IMR-90 (cell line): ENCODE measurements around the gene ATRN. TPM values are rescaled to one million over a fixed set of nuclear protein-coding genes. Genes with fewer than 3 reads are reported as not detected.

ENCODE experiments used
- ATAC-seq: fragments of 200-7000 bp; cut with Tn5 transposase; 2 replicates; pipeline ENCODE4 v1.9.1; 2020; ENCODE audit warnings: low read depth, mild to moderate bottlenecking, moderate library complexity
- BruUV-seq: library from RNA; stranded (reverse); fragments of 400-500 nt; replicated peaks from 2 replicates; lab custom pipeline; 2021; lab: Mats Ljungman, UMichigan
- CTCF ChIA-PET: fragments of 300-600 bp; formaldehyde crosslinking; extraction: SDS; loops from one replicate; lab custom pipeline; 2021; ENCODE audit warnings: antibody characterized with exemption; lab: Yijun Ruan, JAX
- POLR2A ChIA-PET: fragments of 300-600 bp; sonication (Branson Sonifier 250); formaldehyde crosslinking; loops from one replicate; lab custom pipeline; 2022; ENCODE audit warnings: antibody characterized with exemption; ENCODE audit not compliant: unreplicated experiment; lab: Charles Lee
- DNase-seq: peaks from one replicate; pipeline ENCODE4 v3.0.0; 2013
- H2AFZ ChIP-seq: replicated peaks from 2 replicates; pipeline ENCODE3; 2013; ENCODE audit warnings: low read length, mild to moderate bottlenecking; ENCODE audit not compliant: poor library complexity
- H2AK5ac ChIP-seq: 2 replicates; pipeline ENCODE4 v1.6.1; 2013; ENCODE audit warnings: low read depth, low read length, inconsistent platforms
- H2AK9ac ChIP-seq: replicated peaks from 2 replicates; pipeline ENCODE3; 2013; ENCODE audit warnings: mild to moderate bottlenecking, low read depth, low read length, moderate library complexity; ENCODE audit not compliant: poor library complexity
- H2BK120ac ChIP-seq: 2 replicates; pipeline ENCODE4 v1.6.1; 2013; ENCODE audit warnings: low read depth, low read length, inconsistent platforms
- H2BK15ac ChIP-seq: 3 replicates; pipeline ENCODE4 v1.6.1; 2013; ENCODE audit warnings: low read depth, low read length, inconsistent platforms
- H2BK20ac ChIP-seq: 2 replicates; pipeline ENCODE4 v1.6.1; 2013; ENCODE audit warnings: low read depth, mild to moderate bottlenecking, inconsistent platforms, low read length, moderate library complexity
- H2BK5ac ChIP-seq: 2 replicates; pipeline ENCODE4 v1.6.1; 2013; ENCODE audit warnings: mild to moderate bottlenecking, low read depth, low read length, inconsistent platforms; ENCODE audit not compliant: poor library complexity, severe bottlenecking
- H3K14ac ChIP-seq: replicated peaks from 2 replicates; pipeline ENCODE4 v1.6.1; 2013; ENCODE audit warnings: low read depth, low read length, inconsistent platforms
- H3K18ac ChIP-seq: 2 replicates; pipeline ENCODE4 v1.6.1; 2013; ENCODE audit warnings: low read depth, low read length, control low read depth
- H3K23ac ChIP-seq: 2 replicates; pipeline ENCODE4 v1.6.1; 2013; ENCODE audit warnings: low read depth, low read length, inconsistent platforms
- H3K27ac ChIP-seq: 2 replicates; pipeline ENCODE4 v1.5.1; 2013; ENCODE audit warnings: mild to moderate bottlenecking, control low read depth, low read length; ENCODE audit not compliant: insufficient read depth
- H3K27me3 ChIP-seq: 2 replicates; pipeline ENCODE4 v1.6.1; 2013; ENCODE audit warnings: low read length; ENCODE audit not compliant: control insufficient read depth, insufficient read depth
- H3K36me3 ChIP-seq: 2 replicates; pipeline ENCODE4 v1.6.1; 2013; ENCODE audit warnings: low read length, mixed read lengths; ENCODE audit not compliant: control insufficient read depth, insufficient read depth
- H3K4ac ChIP-seq: 2 replicates; pipeline ENCODE4 v1.6.1; 2013; ENCODE audit warnings: low read depth, low read length, inconsistent platforms
- H3K4me1 ChIP-seq: 2 replicates; pipeline ENCODE4 v1.6.1; 2013; ENCODE audit warnings: low read length, mixed read lengths; ENCODE audit not compliant: control insufficient read depth, insufficient read depth
- H3K4me2 ChIP-seq: 2 replicates; pipeline ENCODE4 v1.6.1; 2013; ENCODE audit warnings: low read depth, mild to moderate bottlenecking, control low read depth, low read length, moderate library complexity
- H3K4me3 ChIP-seq: 2 replicates; pipeline ENCODE4 v1.5.1; 2013; ENCODE audit warnings: low read depth, mild to moderate bottlenecking, control low read depth, low read length, moderate library complexity; ENCODE audit not compliant: insufficient read depth
- H3K56ac ChIP-seq: 2 replicates; pipeline ENCODE4 v1.6.1; 2013; ENCODE audit warnings: low read length, inconsistent platforms; ENCODE audit not compliant: insufficient read depth; ENCODE audit errors: extremely low read depth
- H3K79me1 ChIP-seq, 2 experiments: 2 replicates each; pipeline ENCODE4 v1.6.1; 2013; ENCODE audit warnings: low read length in 2 of 2, inconsistent platforms in 1 of 2, low read depth in 1 of 2
- H3K9ac ChIP-seq: 2 replicates; pipeline ENCODE4 v1.6.1; 2013; ENCODE audit warnings: low read depth, low read length, control low read depth
- H3K9me1 ChIP-seq: 2 replicates; pipeline ENCODE4 v1.6.1; 2013; ENCODE audit warnings: low read length, inconsistent platforms; ENCODE audit not compliant: insufficient read depth
- H3K9me3 ChIP-seq: 2 replicates; pipeline ENCODE4 v1.6.1; 2013; ENCODE audit warnings: low read length; ENCODE audit not compliant: control insufficient read depth, insufficient read depth
- H4K20me1 ChIP-seq: 2 replicates; pipeline ENCODE4 v1.6.1; 2013; ENCODE audit warnings: low read length, inconsistent platforms; ENCODE audit not compliant: insufficient read depth
- H4K5ac ChIP-seq: 2 replicates; pipeline ENCODE4 v1.6.1; 2013; ENCODE audit warnings: mild to moderate bottlenecking, low read depth, low read length, control low read depth
- H4K8ac ChIP-seq, 2 experiments: 2 replicates each; pipeline ENCODE4 v1.6.1; 2013; ENCODE audit warnings: low read depth in 2 of 2, low read length in 2 of 2, control low read depth in 1 of 2, inconsistent platforms in 1 of 2
- H4K91ac ChIP-seq: 2 replicates; pipeline ENCODE4 v1.6.1; 2013; ENCODE audit warnings: low read depth, low read length, inconsistent platforms; ENCODE audit not compliant: insufficient read depth
- BHLHE40 ChIP-seq: fragments of 150-350 bp; IDR thresholded peaks from 2 replicates; pipeline ENCODE4 v1.6.1; 2016; ENCODE audit warnings: mild to moderate bottlenecking, low read depth, low read length
- CEBPB ChIP-seq: IDR thresholded peaks from 2 replicates; pipeline ENCODE4 v1.6.1; 2012; ENCODE audit warnings: low read depth, low read length, improper control_type of control experiment
- CHD1 ChIP-seq: IDR thresholded peaks from 2 replicates; pipeline ENCODE4 v1.6.1; 2012; ENCODE audit warnings: low read depth, low read length, improper control_type of control experiment
- ELK1 ChIP-seq: fragments of 150-350 bp; IDR thresholded peaks from 2 replicates; pipeline ENCODE4 v1.6.1; 2016; ENCODE audit warnings: low read depth, mild to moderate bottlenecking, low read length, moderate library complexity, borderline replicate concordance
- MAFK ChIP-seq: IDR thresholded peaks from 2 replicates; pipeline ENCODE4 v1.6.1; 2012; ENCODE audit warnings: low read depth, low read length, improper control_type of control experiment
- MAZ ChIP-seq: IDR thresholded peaks from 2 replicates; pipeline ENCODE4 v1.6.1; 2012; ENCODE audit warnings: low read depth, mild to moderate bottlenecking, low read length, improper control_type of control experiment, moderate library complexity, borderline replicate concordance
- MXI1 ChIP-seq: IDR thresholded peaks from 2 replicates; pipeline ENCODE4 v1.6.1; 2012; ENCODE audit warnings: low read depth, mild to moderate bottlenecking, low read length, moderate library complexity, borderline replicate concordance
- NFE2L2 ChIP-seq: fragments of 150-350 bp; IDR thresholded peaks from 2 replicates; pipeline ENCODE4 v1.6.1; 2016; ENCODE audit warnings: low read depth, mild to moderate bottlenecking, low read length
- POLR2A ChIP-seq: IDR thresholded peaks from 2 replicates; pipeline ENCODE4 v1.6.1; 2012; ENCODE audit warnings: mild to moderate bottlenecking, low read depth, low read length
- RAD21 ChIP-seq: IDR thresholded peaks from 2 replicates; pipeline ENCODE4 v1.6.1; 2012; ENCODE audit warnings: low read length, improper control_type of control experiment
- RFX5 ChIP-seq: IDR thresholded peaks from 2 replicates; pipeline ENCODE4 v1.8.0; 2012; ENCODE audit warnings: low read depth, mild to moderate bottlenecking, low read length, moderate library complexity
- SMC3 ChIP-seq: fragments of 150-350 bp; IDR thresholded peaks from 2 replicates; pipeline ENCODE4 v1.6.1; 2016; ENCODE audit warnings: low read depth, mild to moderate bottlenecking, antibody characterized with exemption, low read length, moderate library complexity
- USF2 ChIP-seq: fragments of 150-350 bp; IDR thresholded peaks from 2 replicates; pipeline ENCODE4 v1.6.1; 2017; ENCODE audit warnings: mild to moderate bottlenecking, antibody characterized with exemption, low read length, low read depth
- WGBS, 2 experiments: methylation state at CpG; one replicate each; pipeline versions ENCODE4 v1.1.5 to v1.1.7; 2013; ENCODE audit warnings: missing lambda C conversion rate in 2 of 2; ENCODE audit not compliant: insufficient read length in 1 of 2; ENCODE audit errors: extremely low coverage in 2 of 2; 5-methylcytosine and 5-hydroxymethylcytosine counted together
- dilution Hi-C: fragments of 300-500 bp; cut with HindIII; formaldehyde crosslinking; loops from one replicate; pipeline ENCODE4 v1.14.3; 2018; ENCODE audit warnings: low sequenced_read_pairs; ENCODE audit not compliant: unreplicated experiment
- in situ Hi-C: fragments of 300-500 bp; cut with MboI; formaldehyde crosslinking; loops from 3 replicates; pipeline ENCODE4 v1.14.3; 2019; ENCODE audit warnings: low sequenced_read_pairs, inconsistent platforms, mixed read lengths
- intact Hi-C: fragments of 100-400 bp; cut with micrococcal nuclease; formaldehyde crosslinking; loops from 2 replicates; pipeline ENCODE4 v1.10.0; 2022
- polyA plus RNA-seq, 3 experiments: library from polyadenylated mRNA; depleted of rRNA; stranded (reverse); fragments of >200 nt; gene quantifications; 2 replicates each; pipeline ENCODE4 v1.2.3, GENCODE V29; 2012; ENCODE audit warnings: low replicate concordance in 1 of 3
- total RNA-seq: library from RNA; depleted of rRNA; stranded (reverse); fragments of >200 nt; gene quantifications from 2 replicates; pipeline ENCODE4 v1.2.3, GENCODE V29; 2012

ATRN gene
- total and polyA plus RNA-seq, 2 of the 4 experiments (the other 2 are of a cell fraction), result 32.3 to 46.2 TPM

GRCh38 chr20:3633913-3634478 is 163.2 kb downstream of the ATRN start:
- no peak overlapping the region for H3K27ac ChIP-seq
- no peak overlapping the region for H2BK20ac ChIP-seq
- ATAC-seq (no peak), DNase-seq (no peak)
- no peaks in the 10 kb centered on the region for H3K79me1 ChIP-seq
- no peak overlapping the region for H3K9ac ChIP-seq
- in situ Hi-C loops, result no loop called here
- no peaks in the 10 kb centered on the region for H3K9me3 ChIP-seq
- no peak overlapping the region for H4K5ac ChIP-seq
- POLR2A ChIA-PET, result no interaction called here
- no peak overlapping the region for H2BK5ac ChIP-seq
- dilution Hi-C loops, result no loop called here
- H2BK120ac ChIP-seq, result no peak overlapping the region
- H3K56ac ChIP-seq, result no peak overlapping the region
- H2BK15ac ChIP-seq, result no peak overlapping the region
- no peak overlapping the region for H3K4ac ChIP-seq
- no peak overlapping the region for H3K4me3 ChIP-seq
- no peaks in the 10 kb centered on the region; the same call in 1 of the 2 replicates for H3K9me1 ChIP-seq
- H3K4me1 ChIP-seq, result no peaks in the 10 kb centered on the region
- no peak overlapping the region for H3K18ac ChIP-seq
- no peak overlapping the region for H2AK5ac ChIP-seq
- no peak overlapping the region for H2AFZ ChIP-seq
- H4K20me1 ChIP-seq, result no peaks in the 10 kb centered on the region
- WGBS, 2 experiments, result no CpG with 5 or more reads among the region's 6 CpGs
- no peak for TF ChIP-seq RAD21
- TF ChIP-seq USF2, result no peak
- TF ChIP-seq POLR2A, result no peak
- no peak for TF ChIP-seq BHLHE40
- no peak for TF ChIP-seq MXI1
- no peak for TF ChIP-seq CHD1
- TF ChIP-seq RFX5, result no peak
- TF ChIP-seq MAZ, result no peak
- no peak for TF ChIP-seq SMC3
- TF ChIP-seq ELK1, result no peak
- no peak for TF ChIP-seq CEBPB
- TF ChIP-seq MAFK, result no peak
- TF ChIP-seq NFE2L2, result no peak
- H3K23ac ChIP-seq, result no peak overlapping the region
- H3K27me3 ChIP-seq, result no peaks in the 10 kb centered on the region
- no peak overlapping the region for H3K14ac ChIP-seq
- intact Hi-C loops, result no loop called here
- BruUV-seq, result no TSS peak
- no peak overlapping the region for H4K8ac ChIP-seq
- no peak overlapping the region for H4K91ac ChIP-seq
- no peak overlapping the region for H3K4me2 ChIP-seq
- CTCF ChIA-PET, result no interaction called here
- no peak overlapping the region for H2AK9ac ChIP-seq
- peaks cover 2% of the 10 kb centered on the region; the same call in 1 of the 2 replicates for H3K36me3 ChIP-seq
